Activated CD8-positive, alpha-beta T cell treated with anti-CD3 and anti-CD28 coated beads for 36 hours (primary cell): ENCODE data around the gene DNAJB12. TPM values are rescaled to one million over a fixed set of nuclear protein-coding genes. Genes with fewer than 3 reads are reported as not detected.

Experiments
- ATAC-seq: fragments of 200-7000 bp; cut with Tn5 transposase; one replicate; pipeline ENCODE4 v1.10.0; 2021; ENCODE audit warnings: mild to moderate bottlenecking, moderate library complexity
- CTCF ChIA-PET: fragments of 350-600 bp; sonication (Branson Sonifier 250); formaldehyde crosslinking; loops from one replicate; lab custom pipeline; 2021; ENCODE audit warnings: antibody characterized with exemption; lab: Charles Lee
- POLR2A ChIA-PET: fragments of 350-600 bp; sonication (Branson Sonifier 250); formaldehyde crosslinking; loops from one replicate; lab custom pipeline; 2021; ENCODE audit warnings: antibody characterized with exemption; lab: Charles Lee
- DNase-seq: peaks from one replicate; pipeline ENCODE4 v3.0.0-alpha.2; 2020
- H3K27ac Mint-ChIP-seq: one replicate; pipeline ENCODE4 v1.8.0; 2021; ENCODE audit warnings: mild to moderate bottlenecking, mixed read lengths
- H3K27me3 Mint-ChIP-seq: one replicate; pipeline ENCODE4 v1.8.0; 2021; ENCODE audit warnings: mixed read lengths
- H3K36me3 Mint-ChIP-seq: one replicate; pipeline ENCODE4 v1.8.0; 2021; ENCODE audit warnings: low read depth, mixed read lengths
- H3K4me1 Mint-ChIP-seq: one replicate; pipeline ENCODE4 v1.8.0; 2021; ENCODE audit warnings: low read depth, mixed read lengths
- H3K4me3 Mint-ChIP-seq: one replicate; pipeline ENCODE4 v1.8.0; 2021; ENCODE audit warnings: mild to moderate bottlenecking, moderate library complexity, mixed read lengths
- H3K9me3 Mint-ChIP-seq: one replicate; pipeline ENCODE4 v1.8.0; 2021; ENCODE audit warnings: mixed read lengths
- CTCF ChIP-seq: fragments of 200-600 bp; IDR thresholded peaks from one replicate; pipeline ENCODE4 v1.8.0; 2022; ENCODE audit warnings: antibody characterized with exemption, mild to moderate bottlenecking
- intact Hi-C: fragments of 100-400 bp; cut with micrococcal nuclease; formaldehyde crosslinking; loops from one replicate; pipeline ENCODE4 v1.10.0; 2022
- total RNA-seq, 2 experiments: library from RNA; stranded (reverse); gene quantifications; one replicate each; pipeline ENCODE4 v1.2.3, GENCODE V29; 2021

DNAJB12 gene
- total RNA-seq, 2 experiments from 2014 or later, result 17.1 to 17.5 TPM

- ChIA-PET CTCF (no interaction called here), POLR2A (interaction anchor here (0.6 kb wide), 1 partner anchor 864 kb away, joined by 3 read pairs; no protein-coding TSS in a partner anchor)
- DNase-seq (no peak), ATAC-seq (no peak)
- intact Hi-C loops, result loop anchor here (10.0 kb wide), 1 partner anchor 507 kb away; no protein-coding TSS in a partner anchor
- no peak overlapping the region for H3K4me3 Mint-ChIP-seq
- peaks cover 19% of the 10 kb centered on the region for H3K4me1 Mint-ChIP-seq
- H3K27me3 Mint-ChIP-seq, result no peaks in the 10 kb centered on the region
- peak overlapping the region; percentile 49 for H3K27ac Mint-ChIP-seq
- no peaks in the 10 kb centered on the region for H3K9me3 Mint-ChIP-seq
- TF ChIP-seq CTCF, result no peak
- no peaks in the 10 kb centered on the region for H3K36me3 Mint-ChIP-seq
Observed at GRCh38 chr10:72367301-72367960, 12.7 kb upstream of the DNAJB12 start.

GRCh38 chr10:72365106-72365895 lies 10.6 kb upstream of the DNAJB12 start:
- intact Hi-C loops, result loop anchor here (10.0 kb wide), 1 partner anchor 510 kb away; no protein-coding TSS in a partner anchor
- no peaks in the 10 kb centered on the region for H3K36me3 Mint-ChIP-seq
- CTCF ChIA-PET, result interaction anchor here (0.7 to 2.8 kb wide), 25 partner anchors 9 to 525 kb away, joined by 3 to 30 read pairs (median 4); partner anchors contain the start of gene MCU
- ATAC-seq (no peak), DNase-seq (no peak)
- TF ChIP-seq CTCF, result no peak
- POLR2A ChIA-PET, result interaction anchor here (0.5 kb wide), 1 partner anchor 463 kb away, joined by 3 read pairs; no protein-coding TSS in a partner anchor
- H3K4me1 Mint-ChIP-seq, result peaks cover 14% of the 10 kb centered on the region
- H3K4me3 Mint-ChIP-seq, result no peak overlapping the region
- H3K27me3 Mint-ChIP-seq, result no peaks in the 10 kb centered on the region
- no peaks in the 10 kb centered on the region for H3K9me3 Mint-ChIP-seq
- H3K27ac Mint-ChIP-seq, result peak overlapping the region; percentile 57

DNA sequence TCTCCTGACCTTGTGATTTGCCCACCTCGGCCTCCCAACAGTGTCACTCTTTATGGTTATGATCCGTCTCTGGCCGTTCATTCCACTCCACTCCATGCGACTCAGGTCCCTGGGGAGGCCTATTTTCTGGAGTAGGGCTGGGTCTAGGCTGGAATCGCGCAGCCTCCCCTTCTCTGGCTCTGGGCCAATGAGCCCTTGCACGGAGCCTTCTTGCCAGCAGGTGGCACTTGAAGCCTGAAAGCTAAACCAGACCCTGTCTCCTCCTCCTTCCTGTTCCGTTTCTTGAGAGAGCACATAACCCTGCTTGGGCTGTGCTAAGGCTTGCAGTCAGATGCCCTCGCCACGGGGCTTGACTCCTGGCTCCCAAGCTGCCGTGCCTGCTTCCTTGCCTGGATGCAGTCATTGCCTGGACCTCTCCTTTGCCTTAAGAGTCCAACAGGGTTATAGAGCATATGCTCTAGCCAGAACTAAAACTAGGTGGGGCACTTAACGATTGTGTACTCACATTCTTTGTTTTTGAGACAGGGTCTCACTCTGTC lies 9.6 kb upstream of the DNAJB12 start:
- ATAC-seq (peak; percentile 99), DNase-seq (peak; percentile 92)
- H3K27ac Mint-ChIP-seq, result peak overlapping the region; percentile 57
- no peaks in the 10 kb centered on the region for H3K27me3 Mint-ChIP-seq
- no peaks in the 10 kb centered on the region for H3K9me3 Mint-ChIP-seq
- TF ChIP-seq CTCF, result peak; percentile 75
- peaks cover 9% of the 10 kb centered on the region for H3K4me1 Mint-ChIP-seq
- POLR2A ChIA-PET, result interaction anchor here (1.9 kb wide), 1 partner anchor 10 kb away, joined by 6 read pairs; the partner anchor contains the start of gene DNAJB12
- intact Hi-C loops, result loop anchor here (5.0 to 10.0 kb wide), 2 partner anchors 468 to 510 kb away; no protein-coding TSS in a partner anchor
- H3K4me3 Mint-ChIP-seq, result no peak overlapping the region
- CTCF ChIA-PET, result interaction anchor here (0.7 to 2.8 kb wide), 26 partner anchors 9 to 526 kb away, joined by 3 to 30 read pairs (median 4); partner anchors contain the start of gene MCU
- H3K36me3 Mint-ChIP-seq, result no peaks in the 10 kb centered on the region

GRCh38 chr10:72356987-72357386 lies 2.3 kb upstream of the DNAJB12 start:
- CTCF ChIA-PET, result interaction anchor here (9.1 kb wide), 1 partner anchor 17 kb away, joined by 97 read pairs; no protein-coding TSS in a partner anchor
- no peak for ATAC-seq
- Mint-ChIP-seq H3K36me3 (peaks cover 2% of the 10 kb centered on the region), H3K4me1 (peaks cover 25% of the 10 kb centered on the region), H3K27ac (peak overlapping the region; percentile 42), H3K9me3 (no peaks in the 10 kb centered on the region), H3K27me3 (no peaks in the 10 kb centered on the region), H3K4me3 (no peak overlapping the region)
- no peak for TF ChIP-seq CTCF
- POLR2A ChIA-PET, result no interaction called here
- no peak for DNase-seq
- intact Hi-C loops, result no loop called here
